Measurements from ENCODE around the gene PPP1R7. TPM values are rescaled to one million over a fixed set of nuclear protein-coding genes. Genes with fewer than 3 reads are reported as not detected.

The PPP1R7 gene
- total RNA-seq, 1 experiment from 2014 or later, result 39.5 TPM

DNA sequence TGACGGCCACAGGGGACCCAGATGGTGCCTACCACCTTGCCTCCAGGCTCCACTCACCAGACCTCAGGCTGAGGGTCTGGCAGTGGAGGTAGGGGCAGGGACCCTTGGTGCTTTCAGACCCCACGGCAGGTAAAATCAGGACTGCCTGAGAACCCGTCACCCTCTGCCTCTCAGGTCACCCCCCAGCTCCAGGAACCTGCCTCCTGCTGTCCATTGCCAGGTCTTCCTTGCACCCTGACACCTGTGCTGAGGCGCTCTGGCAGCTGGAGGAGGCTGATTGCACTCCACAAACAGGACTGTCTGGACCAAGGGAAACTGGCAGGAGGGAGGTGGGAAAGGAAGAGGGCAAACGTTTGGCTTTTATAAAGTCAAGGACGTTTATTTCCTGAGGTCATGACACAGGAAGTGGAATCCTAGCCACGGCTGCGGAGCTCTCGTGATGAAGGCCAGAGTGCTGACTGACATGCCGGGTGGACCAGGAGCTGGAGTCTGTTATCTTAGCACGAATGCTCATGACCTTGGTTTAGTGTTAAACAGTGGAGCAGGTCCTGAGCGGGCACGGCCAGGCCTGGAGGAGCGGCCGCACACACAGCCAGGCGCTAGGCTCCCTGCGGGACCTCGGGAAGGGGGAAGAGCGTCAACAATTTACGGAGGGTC, 78.7 kb downstream of the PPP1R7 start:
- Histone ChIP-seq H3K27ac (ENCODE audit: low read length) (no peak overlapping the region), H3K4me1 (ENCODE audit: low read length) (no peaks in the 10 kb centered on the region), H3K79me2 (ENCODE audit: low read length) (no peaks in the 10 kb centered on the region), H3K4me2 (ENCODE audit: low read depth, low read length, poor library complexity, severe bottlenecking) (no peak overlapping the region), H3K4me3 (ENCODE audit: low read length) (no peak overlapping the region), H3K36me3 (ENCODE audit: insufficient read depth, low read length) (peaks cover 3% of the 10 kb centered on the region), H3K9me2 (replicated peaks; ENCODE audit: insufficient read depth, low read length) (no peaks in the 10 kb centered on the region), H4K20me1 (ENCODE audit: insufficient read depth, low read depth, low read length) (no peaks in the 10 kb centered on the region), H3K9ac (ENCODE audit: low read length) (no peak overlapping the region), H3K9me3 (ENCODE audit: low read length) (no peaks in the 10 kb centered on the region), H3K27me3 (ENCODE audit: low read length) (no peaks in the 10 kb centered on the region), H2AFZ (ENCODE audit: low read length) (no peak overlapping the region)
- DNase-seq, result no peak

DNA sequence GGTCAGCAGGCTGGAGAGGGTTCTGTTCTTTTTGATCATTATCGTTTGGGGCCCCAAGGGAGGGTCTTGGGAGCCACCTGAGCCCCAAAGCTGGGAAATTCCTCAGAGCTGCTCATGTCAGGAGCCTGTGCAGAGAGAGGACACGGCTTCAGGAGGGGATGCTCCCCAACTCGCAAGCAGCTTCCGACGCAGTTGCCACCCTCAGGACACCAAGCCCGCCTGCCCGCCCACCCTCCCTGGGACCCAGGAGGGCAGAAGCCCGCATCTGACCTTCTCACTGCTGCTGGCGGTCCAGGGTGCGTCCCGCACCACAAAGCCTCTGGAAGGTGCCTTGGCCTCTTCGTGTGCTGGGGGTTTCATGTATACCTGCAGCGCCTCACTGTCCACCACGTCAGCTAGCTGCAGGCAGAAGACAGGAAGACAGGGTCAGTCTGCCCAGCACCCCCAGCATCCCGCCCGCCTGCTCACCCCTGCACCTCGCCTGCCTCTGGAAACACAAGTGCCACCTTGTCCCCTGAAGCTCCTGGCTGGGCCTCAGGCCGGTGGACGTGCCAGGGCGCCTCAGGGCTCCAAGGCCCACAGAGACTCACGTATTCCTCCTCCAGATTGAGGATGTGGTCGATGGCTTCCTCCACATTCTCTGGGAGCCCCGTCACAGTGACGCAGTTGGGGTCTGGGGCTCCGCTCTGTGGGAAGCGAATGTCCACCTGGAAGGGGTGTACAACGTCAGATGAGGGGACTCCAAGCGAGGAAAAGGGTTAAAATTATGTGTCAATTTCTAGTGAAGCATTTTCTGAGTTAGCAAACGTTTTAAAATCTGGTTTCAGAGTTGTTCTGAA, 79.5 kb downstream of the PPP1R7 start:
- Histone ChIP-seq H3K79me2 (ENCODE audit: low read length) (no peaks in the 10 kb centered on the region), H3K4me1 (ENCODE audit: low read length) (no peaks in the 10 kb centered on the region), H3K27me3 (ENCODE audit: low read length) (no peaks in the 10 kb centered on the region), H2AFZ (ENCODE audit: low read length) (no peak overlapping the region), H3K9me2 (replicated peaks; ENCODE audit: insufficient read depth, low read length) (no peaks in the 10 kb centered on the region), H3K36me3 (ENCODE audit: insufficient read depth, low read length) (peaks cover 5% of the 10 kb centered on the region), H3K27ac (ENCODE audit: low read length) (no peak overlapping the region), H3K4me2 (ENCODE audit: low read depth, low read length, poor library complexity, severe bottlenecking) (no peak overlapping the region), H3K9me3 (ENCODE audit: low read length) (no peaks in the 10 kb centered on the region), H4K20me1 (ENCODE audit: insufficient read depth, low read depth, low read length) (no peaks in the 10 kb centered on the region; the same call in 1 of the 2 replicates), H3K4me3 (ENCODE audit: low read length) (no peak overlapping the region), H3K9ac (ENCODE audit: low read length) (no peak overlapping the region)
- DNase-seq, result no peak

DNA sequence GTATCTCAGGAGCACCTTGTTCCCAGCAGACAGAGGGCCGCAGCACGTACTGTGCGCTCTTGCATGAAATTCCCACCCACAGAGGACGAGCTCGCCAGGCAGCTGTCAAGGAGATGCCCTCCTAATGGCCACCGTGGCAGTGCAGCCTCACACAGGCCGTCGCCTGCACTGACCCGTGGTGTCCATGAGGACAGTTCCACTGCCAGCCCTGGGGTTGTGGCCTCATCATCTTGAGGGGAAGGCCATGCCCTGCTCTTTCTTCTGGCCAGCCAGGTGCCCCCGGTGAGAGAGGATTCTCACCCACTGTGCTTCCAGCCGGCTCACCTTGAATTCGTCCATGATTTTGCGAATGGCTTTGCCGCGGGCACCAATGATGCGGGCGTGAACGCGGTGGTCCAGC, 80.2 kb downstream of the PPP1R7 start:
- H4K20me1 ChIP-seq (ENCODE audit: insufficient read depth, low read depth, low read length), result no peaks in the 10 kb centered on the region; the same call in 1 of the 2 replicates
- DNase-seq, result no peak
- peaks cover 5% of the 10 kb centered on the region for H3K36me3 ChIP-seq (ENCODE audit: insufficient read depth, low read length)

DNA sequence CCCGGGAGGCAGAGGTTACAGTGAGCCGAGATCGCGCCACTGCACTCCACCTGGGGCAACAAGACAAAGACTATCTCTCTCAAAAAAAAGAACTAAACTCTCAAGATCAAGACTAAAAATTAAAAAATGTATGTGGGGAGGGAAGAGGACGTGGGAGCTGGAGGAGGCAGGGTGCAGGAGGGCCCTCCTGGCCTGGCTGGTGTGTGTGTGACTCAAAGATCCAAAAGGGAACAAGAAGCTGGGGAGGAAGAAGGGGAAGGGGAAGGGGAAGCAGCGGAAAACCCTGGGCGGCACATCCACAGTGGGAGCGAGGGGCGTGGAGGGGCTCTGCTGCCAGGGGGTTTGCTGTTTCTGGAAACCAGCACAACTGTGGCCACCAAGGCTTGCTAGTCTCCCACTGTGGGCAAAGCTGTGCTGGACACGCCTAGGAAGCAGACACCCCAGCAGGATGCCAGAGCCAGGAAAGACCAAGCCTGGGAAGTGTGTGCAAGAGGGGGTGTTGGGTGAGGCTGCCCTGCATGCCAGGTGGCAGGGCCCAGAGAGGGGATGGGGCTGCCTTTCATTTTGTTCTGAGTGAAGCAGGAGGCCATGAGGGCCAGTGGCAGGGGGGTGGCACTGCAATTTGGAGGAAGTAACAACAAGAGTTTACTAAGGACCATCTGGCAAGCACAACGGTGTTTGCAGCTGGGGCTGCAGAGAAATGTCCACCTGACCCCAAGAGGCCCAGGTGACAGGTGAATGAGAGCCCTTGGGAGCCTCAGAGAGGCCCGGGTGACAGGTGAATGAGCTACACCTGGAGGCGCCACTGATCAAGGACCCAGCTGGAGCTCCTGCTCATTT, 82.7 kb downstream of the PPP1R7 start:
- H3K4me3 ChIP-seq (ENCODE audit: low read length), result no peak overlapping the region
- no peak overlapping the region for H3K27ac ChIP-seq (ENCODE audit: low read length)
- no peaks in the 10 kb centered on the region for H3K9me2 ChIP-seq (replicated peaks; ENCODE audit: insufficient read depth, low read length)
- no peaks in the 10 kb centered on the region for H3K27me3 ChIP-seq (ENCODE audit: low read length)
- DNase-seq, result no peak
- no peaks in the 10 kb centered on the region for H3K4me1 ChIP-seq (ENCODE audit: low read length)
- no peaks in the 10 kb centered on the region for H3K9me3 ChIP-seq (ENCODE audit: low read length)
- no peak overlapping the region for H3K4me2 ChIP-seq (ENCODE audit: low read depth, low read length, poor library complexity, severe bottlenecking)
- peaks cover 12% of the 10 kb centered on the region for H3K36me3 ChIP-seq (ENCODE audit: insufficient read depth, low read length)
- H3K79me2 ChIP-seq (ENCODE audit: low read length), result no peaks in the 10 kb centered on the region
- H3K9ac ChIP-seq (ENCODE audit: low read length), result no peak overlapping the region
- no peak overlapping the region for H2AFZ ChIP-seq (ENCODE audit: low read length)
- H4K20me1 ChIP-seq (ENCODE audit: insufficient read depth, low read depth, low read length), result no peaks in the 10 kb centered on the region; the same call in 1 of the 2 replicates

More for the DNA sequence above, 80.2 kb downstream of the PPP1R7 start:
- no peaks in the 10 kb centered on the region for H3K79me2 ChIP-seq (ENCODE audit: low read length)
- no peak overlapping the region for H3K4me2 ChIP-seq (ENCODE audit: low read depth, low read length, poor library complexity, severe bottlenecking)
- H2AFZ ChIP-seq (ENCODE audit: low read length), result no peak overlapping the region
- no peaks in the 10 kb centered on the region for H3K9me3 ChIP-seq (ENCODE audit: low read length)
- no peaks in the 10 kb centered on the region for H3K9me2 ChIP-seq (replicated peaks; ENCODE audit: insufficient read depth, low read length)
- H3K4me1 ChIP-seq (ENCODE audit: low read length), result no peaks in the 10 kb centered on the region
- no peaks in the 10 kb centered on the region for H3K27me3 ChIP-seq (ENCODE audit: low read length)
- H3K4me3 ChIP-seq (ENCODE audit: low read length), result no peak overlapping the region
- H3K9ac ChIP-seq (ENCODE audit: low read length), result no peak overlapping the region
- H3K27ac ChIP-seq (ENCODE audit: low read length), result no peak overlapping the region

Small RNAs within 50 kb of the gene (small RNA-seq; reads per million reads assigned to genes)
- gene AC005237.2, result not detected

Other genes with a start within 250 kb of the PPP1R7 start
- gene CROCC2, start 244.1 kb upstream of the PPP1R7 start, total RNA-seq (2014; rRNA removed; shearing (Covaris generic); ENCODE audit: low replicate concordance), result not detected in 2 replicates
- gene SNED1, start 151.8 kb upstream of the PPP1R7 start, total RNA-seq (2014; rRNA removed; shearing (Covaris generic); ENCODE audit: low replicate concordance), result 1.9 and 25.3 TPM in 2 replicates
- 45.1 and 49.5 TPM in 2 replicates for gene MTERF4, start 48.2 kb upstream of the PPP1R7 start, total RNA-seq (2014; rRNA removed; shearing (Covaris generic); ENCODE audit: low replicate concordance)
- gene PASK, start 995 bp upstream of the PPP1R7 start, total RNA-seq (2014; rRNA removed; shearing (Covaris generic); ENCODE audit: low replicate concordance), result 17.0 and 23.9 TPM in 2 replicates
- gene ANO7, start 38.2 kb downstream of the PPP1R7 start, total RNA-seq (2014; rRNA removed; shearing (Covaris generic); ENCODE audit: low replicate concordance), result 0.14 and 0.19 TPM in 2 replicates
- 141 and 167 TPM in 2 replicates for gene HDLBP, start 165.2 kb downstream of the PPP1R7 start, total RNA-seq (2014; rRNA removed; shearing (Covaris generic); ENCODE audit: low replicate concordance)
- gene SEPTIN2, start 165.5 kb downstream of the PPP1R7 start, total RNA-seq (2014; rRNA removed; shearing (Covaris generic); ENCODE audit: low replicate concordance), result 208 and 281 TPM in 2 replicates
- 30.5 and 40.0 TPM in 2 replicates for gene FARP2, start 205.8 kb downstream of the PPP1R7 start, total RNA-seq (2014; rRNA removed; shearing (Covaris generic); ENCODE audit: low replicate concordance)

All from Karpas-422 (cell line).